SK-N-MC (cell line): ENCODE measurements around the gene NR1H2.
"Not testable (repeated sequence)": the region's sequence is repeated elsewhere in the genome, so short reads cannot be mapped to it uniquely, and the experiment has no call there.

ENCODE experiments used
- DNase-seq: peaks from one replicate; pipeline ENCODE4 v3.0.0-alpha.2; 2011; ENCODE audit warnings: low read depth, low spot score
- H3K27ac ChIP-seq: fragments of 200-600 bp; sonication (generic); 2 replicates; pipeline ENCODE4 v1.5.1; 2016; ENCODE audit warnings: mixed run types
- H3K36me3 ChIP-seq: fragments of 200-600 bp; sonication (generic); 2 replicates; pipeline ENCODE4 v1.6.1; 2017; ENCODE audit warnings: antibody characterized with exemption, low read length, mixed read lengths; ENCODE audit not compliant: insufficient read depth
- H3K4me3 ChIP-seq: fragments of 200-600 bp; sonication (generic); 2 replicates; pipeline ENCODE4 v1.5.1; 2016
- H3K9ac ChIP-seq: fragments of 200-600 bp; sonication (generic); 2 replicates; pipeline ENCODE4 v1.8.0; 2017; ENCODE audit warnings: mixed run types, mixed read lengths; ENCODE audit not compliant: insufficient read length
- H3K9me3 ChIP-seq: fragments of 200-600 bp; sonication (generic); 2 replicates; pipeline ENCODE4 v1.6.1; 2017; ENCODE audit warnings: low read depth, mild to moderate bottlenecking, antibody characterized with exemption, low read length, moderate library complexity, mixed read lengths
- EZH2 ChIP-seq: fragments of 200-600 bp; sonication (generic); IDR thresholded peaks from one replicate; pipeline ENCODE4 v1.6.1; 2017; ENCODE audit warnings: antibody characterized with exemption
- FOXP2 ChIP-seq: optimal IDR thresholded peaks from 2 replicates; pipeline ENCODE3; 2011; ENCODE audit warnings: mild to moderate bottlenecking, moderate library complexity; ENCODE audit not compliant: insufficient read depth; ENCODE audit errors: extremely low read length, control extremely low read depth
- POLR2AphosphoS5 ChIP-seq: IDR thresholded peaks from 2 replicates; pipeline ENCODE4 v1.6.1; 2012; ENCODE audit warnings: mild to moderate bottlenecking, low read depth, low read length, borderline replicate concordance

The NR1H2 gene

DNA sequence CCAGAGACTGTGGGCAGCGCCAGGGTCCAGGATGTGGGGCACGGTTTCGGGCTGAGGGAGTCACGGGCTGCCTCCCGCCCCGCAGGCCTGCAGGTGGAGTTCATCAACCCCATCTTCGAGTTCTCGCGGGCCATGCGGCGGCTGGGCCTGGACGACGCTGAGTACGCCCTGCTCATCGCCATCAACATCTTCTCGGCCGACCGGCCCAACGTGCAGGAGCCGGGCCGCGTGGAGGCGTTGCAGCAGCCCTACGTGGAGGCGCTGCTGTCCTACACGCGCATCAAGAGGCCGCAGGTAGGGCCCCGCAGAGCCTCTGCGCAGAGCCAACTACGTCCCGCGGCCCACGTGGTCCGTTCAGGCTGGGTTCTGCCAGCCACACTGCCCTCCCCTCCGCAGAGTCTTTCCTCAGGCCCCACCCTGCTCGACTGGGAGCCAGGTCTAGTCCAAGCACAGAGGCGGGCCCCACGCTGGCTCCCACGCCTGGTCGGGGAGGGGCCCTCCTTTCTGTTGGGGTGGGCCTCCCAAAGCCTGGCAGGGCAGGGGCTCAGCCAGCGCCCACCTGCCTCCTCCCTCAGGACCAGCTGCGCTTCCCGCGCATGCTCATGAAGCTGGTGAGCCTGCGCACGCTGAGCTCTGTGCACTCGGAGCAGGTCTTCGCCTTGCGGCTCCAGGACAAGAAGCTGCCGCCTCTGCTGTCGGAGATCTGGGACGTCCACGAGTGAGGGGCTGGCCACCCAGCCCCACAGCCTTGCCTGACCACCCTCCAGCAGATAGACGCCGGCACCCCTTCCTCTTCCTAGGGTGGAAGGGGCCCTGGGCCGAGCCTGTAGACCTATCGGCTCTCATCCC lies 5.8 kb downstream of the NR1H2 start:
- Histone ChIP-seq H3K9ac (no peak overlapping the region), H3K36me3 (peaks cover 35% of the 10 kb centered on the region; the same call in 1 of the 2 replicates), H3K9me3 (no peaks in the 10 kb centered on the region), H3K27ac (no peak overlapping the region), H3K4me3 (no peak overlapping the region)
- DNase-seq, result no peak
- TF ChIP-seq EZH2 (no peak), POLR2AphosphoS5 (no peak), FOXP2 (no peak)

GRCh38 chr19:50383001-50383851 lies 7.0 kb downstream of the NR1H2 start:
- no peaks in the 10 kb centered on the region for H3K9me3 ChIP-seq
- H3K4me3 ChIP-seq, result peak overlapping the region; percentile 86
- peak overlapping the region; percentile 75 for H3K9ac ChIP-seq
- DNase-seq, result no peak
- TF ChIP-seq EZH2, result no peak
- H3K36me3 ChIP-seq, result peaks cover 35% of the 10 kb centered on the region; the same call in 1 of the 2 replicates
- peak overlapping the region; percentile 68; the same call in 1 of the 2 replicates for H3K27ac ChIP-seq

DNA sequence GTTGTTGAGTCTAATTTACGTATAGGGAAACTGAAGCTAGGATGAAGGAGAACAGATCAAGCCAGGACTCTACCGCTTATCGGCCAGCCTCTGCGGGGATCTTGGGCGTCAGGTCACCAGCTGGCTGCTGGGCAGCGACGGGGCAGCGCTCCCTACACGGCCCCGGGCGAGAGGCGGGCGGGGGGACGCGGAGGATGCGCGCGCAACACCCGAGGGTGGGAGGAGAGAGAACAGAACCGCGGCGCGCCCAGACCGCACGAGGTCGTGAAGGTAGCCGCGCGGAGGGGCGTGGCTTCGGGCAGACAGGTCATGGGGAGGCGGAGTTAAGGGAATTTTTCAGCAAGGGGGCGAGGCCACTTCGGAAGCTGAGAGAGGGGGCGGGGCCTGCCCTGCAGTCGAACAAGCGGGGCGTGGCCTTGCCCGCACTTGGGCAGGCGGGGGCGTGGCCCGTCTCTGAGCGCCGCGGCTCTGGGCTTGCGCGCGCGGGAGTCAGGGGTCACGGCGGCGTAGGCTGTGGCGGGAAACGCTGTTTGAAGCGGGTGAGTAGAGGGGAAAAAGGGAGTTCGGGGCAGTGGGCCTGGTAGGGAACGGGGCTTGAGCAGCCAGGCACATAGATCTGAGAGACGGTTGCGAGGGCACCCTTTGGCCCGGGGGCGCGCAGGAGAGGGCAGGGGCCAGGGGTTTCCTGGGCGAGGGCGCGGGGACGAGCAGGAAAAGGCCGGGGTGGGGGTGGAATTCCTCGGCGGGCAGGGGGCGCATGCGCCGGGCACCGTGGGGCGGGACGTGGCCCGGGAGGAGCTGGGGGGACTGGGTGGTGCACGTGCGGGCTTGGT lies 7.8 kb downstream of the NR1H2 start, which contains the start of gene POLD1:
Gene POLD1, plus strand, starts transcription at position 496 of the 833 bp plus-strand sequence. CDS start 14,505 bp downstream, outside the sequence.
- peak within 1 kb of the TSS; percentile 68 for H3K27ac ChIP-seq
- peak within 1 kb of the TSS; percentile 80 for H3K9ac ChIP-seq
- H3K36me3 ChIP-seq, result peaks cover 27% of the 10 kb centered on the region; the same call in 1 of the 2 replicates
- DNase-seq, result peak; percentile 80
- H3K9me3 ChIP-seq, result no peaks in the 10 kb centered on the region
- H3K4me3 ChIP-seq, result peak within 1 kb of the TSS; percentile 86
- peak; percentile 83 for TF ChIP-seq POLR2AphosphoS5
- no peak for TF ChIP-seq FOXP2

DNA sequence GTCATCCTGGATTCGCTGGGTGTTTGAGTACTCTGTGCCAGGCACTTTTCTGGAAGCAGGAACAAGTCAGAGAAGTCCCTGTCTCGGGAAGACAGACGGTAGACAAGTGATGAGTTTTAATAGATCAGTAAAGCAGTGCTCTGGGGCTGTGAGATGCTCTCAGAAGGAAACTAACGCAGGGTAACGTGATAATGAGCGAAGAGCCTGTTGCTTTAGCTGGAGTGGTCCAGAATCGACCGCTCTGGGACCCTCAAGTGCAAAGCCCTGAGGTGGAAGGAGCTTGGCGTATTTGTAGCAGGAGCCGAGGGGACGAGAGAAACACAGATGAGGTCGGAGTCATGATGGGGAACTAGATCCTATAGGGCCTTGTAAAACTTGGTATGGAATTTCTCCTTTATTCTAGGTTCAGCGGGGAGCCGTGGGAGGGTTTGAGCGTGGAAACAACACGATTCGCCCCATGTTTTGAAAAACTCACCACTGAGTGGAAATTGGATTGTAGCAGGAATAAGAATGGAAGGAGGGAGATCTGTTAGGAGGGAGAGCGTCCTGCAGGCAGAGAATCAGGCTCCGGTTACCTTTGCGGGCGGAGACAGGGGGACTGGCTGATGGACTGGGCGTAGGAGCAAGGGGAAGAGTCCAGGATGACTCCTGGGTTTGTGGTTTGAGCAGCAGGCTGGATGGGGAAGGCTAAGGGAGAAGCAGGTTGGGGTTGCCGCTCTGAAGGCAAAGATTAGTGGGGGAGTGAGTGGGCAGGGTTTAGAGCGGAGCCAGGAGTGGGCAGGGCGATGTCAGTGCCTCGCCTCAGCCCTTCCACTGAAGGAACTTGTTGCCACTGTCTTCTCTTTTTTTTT lies 8.7 kb downstream of the NR1H2 start:
- TF ChIP-seq FOXP2 (no peak), POLR2AphosphoS5 (no peak), EZH2 (no peak)
- Histone ChIP-seq H3K27ac (peak overlapping the region; percentile 63; the same call in 1 of the 2 replicates), H3K9me3 (no peaks in the 10 kb centered on the region), H3K4me3 (peak overlapping the region; percentile 86), H3K36me3 (peaks cover 18% of the 10 kb centered on the region; the same call in 1 of the 2 replicates), H3K9ac (peak overlapping the region; percentile 80)
- no peak for DNase-seq

- Histone ChIP-seq H3K9me3 (no peaks in the 10 kb centered on the region), H3K4me3 (no peak overlapping the region), H3K27ac (no peak overlapping the region), H3K9ac (no peak overlapping the region), H3K36me3 (peaks cover 22% of the 10 kb centered on the region; the same call in 1 of the 2 replicates)
- DNase-seq, result no peak
- no peak for TF ChIP-seq POLR2AphosphoS5
Observed at GRCh38 chr19:50387176-50387867, 11.1 kb downstream of the NR1H2 start.

GRCh38 chr19:50387868-50388245 lies 11.6 kb downstream of the NR1H2 start:
- Histone ChIP-seq H3K36me3 (peaks cover 27% of the 10 kb centered on the region), H3K4me3 (no peak overlapping the region), H3K9me3 (no peaks in the 10 kb centered on the region), H3K9ac (no peak overlapping the region), H3K27ac (no peak overlapping the region)
- no peak for DNase-seq
- TF ChIP-seq EZH2 (no peak), FOXP2 (no peak), POLR2AphosphoS5 (no peak)

DNA sequence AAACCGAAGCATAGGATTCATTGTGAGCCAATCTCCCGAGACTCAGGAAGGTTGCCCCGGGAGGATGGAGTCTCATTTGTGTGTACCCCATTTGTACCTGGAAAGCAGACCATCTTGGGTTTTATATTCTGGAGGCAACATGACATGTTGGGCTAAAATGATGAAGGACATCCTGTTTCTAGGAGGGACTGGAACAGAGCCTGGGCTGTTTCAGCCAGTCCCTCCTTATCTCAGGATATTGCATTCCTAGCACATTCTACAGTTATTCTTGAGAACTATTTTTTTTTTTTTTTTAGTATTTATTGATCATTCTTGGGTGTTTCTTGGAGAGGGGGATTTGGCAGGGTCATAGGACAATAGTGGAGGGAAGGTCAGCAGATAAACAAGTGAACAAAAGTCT lies 14.0 kb downstream of the NR1H2 start:
- peaks cover 31% of the 10 kb centered on the region for H3K36me3 ChIP-seq
- not testable (repeated sequence) for H3K9ac ChIP-seq, H3K4me3 ChIP-seq, H3K27ac ChIP-seq, DNase-seq, H3K9me3 ChIP-seq

DNA sequence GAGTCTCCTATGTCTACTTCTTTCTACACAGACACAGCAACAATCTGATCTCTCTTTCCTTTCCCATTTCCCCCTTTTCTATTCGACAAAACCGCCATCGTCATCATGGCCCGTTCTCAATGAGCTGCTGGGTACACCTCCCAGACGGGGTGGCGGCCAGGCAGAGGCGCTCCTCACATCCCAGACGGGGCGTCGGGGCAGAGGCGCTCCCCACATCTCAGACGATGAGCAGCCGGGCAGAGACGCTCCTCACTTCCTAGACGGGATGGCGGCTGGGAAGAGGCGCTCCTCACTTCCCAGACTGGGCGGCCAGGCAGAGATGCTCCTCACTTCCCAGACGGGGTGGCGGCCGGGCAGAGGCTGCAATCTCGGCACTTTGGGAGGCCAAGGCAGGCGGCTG lies 14.7 kb downstream of the NR1H2 start:
- H3K9ac ChIP-seq, H3K4me3 ChIP-seq, H3K9me3 ChIP-seq, H3K27ac ChIP-seq, DNase-seq: not testable (repeated sequence)
- H3K36me3 ChIP-seq, result peaks cover 31% of the 10 kb centered on the region
